Kidney (tissue), 14 donors: ENCODE measurements around the gene GAGE10. TPM values are rescaled to one million over a fixed set of nuclear protein-coding genes. Genes with fewer than 3 reads are reported as not detected.

Experiments used
- DNase-seq, 5 donors: peaks; one replicate each; pipeline ENCODE4 v3.0.0-alpha.2; 2013 to 2020
- FAIRE-seq: peaks from 2 replicates; lab custom pipeline; 2012; peaks lifted over from hg19 to GRCh38; lab: Jason Lieb, UNC
- H3K27ac ChIP-seq, 2 donors: one replicate each; pipeline ENCODE4 v1.7.0; 2013; ENCODE audit warnings: low read depth in 2 of 2, low read length in 2 of 2, inconsistent platforms in 1 of 2
- H3K27me3 ChIP-seq: one replicate; pipeline ENCODE4 v1.7.1; 2013; ENCODE audit warnings: low read length, inconsistent platforms; ENCODE audit not compliant: control insufficient read depth, insufficient read depth
- H3K36me3 ChIP-seq, 3 donors: one replicate each; pipeline versions ENCODE4 v1.7.0 to v1.7.1; 2013; ENCODE audit warnings: low read length in 3 of 3, control low read depth in 1 of 3, inconsistent platforms in 1 of 3; ENCODE audit not compliant: insufficient read depth in 3 of 3, control insufficient read depth in 2 of 3
- H3K4me1 ChIP-seq, 3 donors: one replicate each; pipeline versions ENCODE4 v1.7.0 to v1.7.1; 2013; ENCODE audit warnings: low read length in 3 of 3, inconsistent platforms in 1 of 3, low read depth in 1 of 3; ENCODE audit not compliant: control insufficient read depth in 2 of 3, insufficient read depth in 2 of 3
- H3K4me3 ChIP-seq, 3 donors: one replicate each; pipeline versions ENCODE4 v1.7.0 to v1.8.1; 2013; ENCODE audit warnings: low read length in 3 of 3, control low read depth in 1 of 3, inconsistent platforms in 1 of 3
- H3K9ac ChIP-seq, 3 donors: one replicate each; pipeline versions ENCODE4 v1.7.0 to v1.7.1; 2013; ENCODE audit warnings: low read length in 3 of 3, control low read depth in 1 of 3, inconsistent platforms in 1 of 3
- H3K9me3 ChIP-seq, 3 donors: one replicate each; pipeline versions ENCODE4 v1.7.0 to v1.7.1; 2013; ENCODE audit warnings: low read length in 3 of 3, control low read depth in 1 of 3, inconsistent platforms in 1 of 3; ENCODE audit not compliant: control insufficient read depth in 2 of 3, insufficient read depth in 1 of 3
- intact Hi-C: fragments of 100-400 bp; cut with DNase I; formaldehyde crosslinking; loops from one replicate; pipeline ENCODE4 v1.11.1; 2022
- polyA plus RNA-seq: library from polyadenylated mRNA; stranded (reverse); fragments of 350-450 nt; fragmentation: Illumina TruSeq; extraction: RNeasy Lipid Tissue Mini Kit (QIAGEN cat#74804); gene quantifications from one replicate; pipeline ENCODE4 v1.2.3, GENCODE V29; 2014; ENCODE audit warnings: low read depth, low replicate concordance; ENCODE audit not compliant: insufficient read depth
- total RNA-seq: library from RNA; stranded (reverse); fragmentation: NEBNext Ultra II Directional; extraction: Animal tissue kit (Norgen Biotek cat#: 25700); gene quantifications from one replicate; pipeline ENCODE4 v1.2.1, GENCODE V29; 2021
- TF ChIP-seq, protein P1 (sequence below): IDR thresholded peaks from 3 replicates; pipeline ENCODE4 v1.5.1; 2012; ENCODE audit warnings: mild to moderate bottlenecking, moderate library complexity, borderline replicate concordance; ENCODE audit not compliant: insufficient read depth; ENCODE audit errors: extremely low read depth
- donor health status: control.
- donor health status: control.
- donor health status: control.
- donor health status: control.
- donor health status: control.
- donor health status: DM: yes; HTN: yes; CAD: no.
- donor health status: Normal renal cell carcinoma (clear cell type).

GAGE10 gene
- total and polyA plus RNA-seq, 2 donors from 2014 or later: not detected

DNA sequence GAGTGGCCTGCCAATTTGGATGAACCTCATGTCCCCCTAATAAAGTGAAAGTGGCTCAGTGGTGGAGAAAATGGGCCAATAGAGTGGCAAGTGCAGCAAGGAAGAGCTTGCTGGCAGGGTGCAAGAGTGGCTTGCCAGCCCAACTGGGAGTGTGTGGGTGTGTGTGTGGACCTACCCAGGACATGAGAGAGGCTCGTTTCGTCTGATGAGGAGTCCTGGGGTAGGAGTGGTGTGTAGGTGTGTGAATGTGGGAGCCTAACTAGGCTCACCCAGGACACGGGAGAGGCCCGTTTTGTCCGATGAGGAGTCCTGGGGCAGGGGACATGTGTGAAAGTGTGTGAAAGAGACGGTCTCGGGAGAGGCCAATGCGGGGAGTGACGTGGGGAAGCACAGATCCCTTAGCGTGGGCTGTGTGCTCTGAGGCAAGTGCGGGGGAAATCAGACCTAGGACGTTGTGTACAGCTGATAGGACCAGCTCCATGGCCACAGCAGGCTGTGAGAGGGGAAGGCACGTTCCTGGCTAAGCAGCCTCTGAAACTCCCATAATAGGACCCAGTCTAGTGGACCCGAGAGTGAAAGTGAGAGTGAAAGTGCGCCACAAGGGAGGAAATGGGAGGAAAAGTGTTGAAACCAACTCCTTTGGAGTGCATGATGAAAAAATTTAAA, 5.3 kb downstream of the GAGE10 start:
- Histone ChIP-seq H3K4me1 (no peaks in the 10 kb centered on the region), H3K9ac (peak overlapping the region in 1 of 3 donors; percentile 28), H3K9me3 (no peaks in the 10 kb centered on the region), H3K4me3 (peak overlapping the region in 2 of 3 donors; percentile 48 to 49), H3K27me3 (no peaks in the 10 kb centered on the region), H3K27ac (no peak overlapping the region), H3K36me3 (no peaks in the 10 kb centered on the region)
- TF ChIP-seq, protein P1, sequence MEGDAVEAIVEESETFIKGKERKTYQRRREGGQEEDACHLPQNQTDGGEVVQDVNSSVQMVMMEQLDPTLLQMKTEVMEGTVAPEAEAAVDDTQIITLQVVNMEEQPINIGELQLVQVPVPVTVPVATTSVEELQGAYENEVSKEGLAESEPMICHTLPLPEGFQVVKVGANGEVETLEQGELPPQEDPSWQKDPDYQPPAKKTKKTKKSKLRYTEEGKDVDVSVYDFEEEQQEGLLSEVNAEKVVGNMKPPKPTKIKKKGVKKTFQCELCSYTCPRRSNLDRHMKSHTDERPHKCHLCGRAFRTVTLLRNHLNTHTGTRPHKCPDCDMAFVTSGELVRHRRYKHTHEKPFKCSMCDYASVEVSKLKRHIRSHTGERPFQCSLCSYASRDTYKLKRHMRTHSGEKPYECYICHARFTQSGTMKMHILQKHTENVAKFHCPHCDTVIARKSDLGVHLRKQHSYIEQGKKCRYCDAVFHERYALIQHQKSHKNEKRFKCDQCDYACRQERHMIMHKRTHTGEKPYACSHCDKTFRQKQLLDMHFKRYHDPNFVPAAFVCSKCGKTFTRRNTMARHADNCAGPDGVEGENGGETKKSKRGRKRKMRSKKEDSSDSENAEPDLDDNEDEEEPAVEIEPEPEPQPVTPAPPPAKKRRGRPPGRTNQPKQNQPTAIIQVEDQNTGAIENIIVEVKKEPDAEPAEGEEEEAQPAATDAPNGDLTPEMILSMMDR: no peak
- peak in 2 of 5 donors; percentile 16 to 29 for DNase-seq
- intact Hi-C loops: no loop called here
- no peak for FAIRE-seq

DNA sequence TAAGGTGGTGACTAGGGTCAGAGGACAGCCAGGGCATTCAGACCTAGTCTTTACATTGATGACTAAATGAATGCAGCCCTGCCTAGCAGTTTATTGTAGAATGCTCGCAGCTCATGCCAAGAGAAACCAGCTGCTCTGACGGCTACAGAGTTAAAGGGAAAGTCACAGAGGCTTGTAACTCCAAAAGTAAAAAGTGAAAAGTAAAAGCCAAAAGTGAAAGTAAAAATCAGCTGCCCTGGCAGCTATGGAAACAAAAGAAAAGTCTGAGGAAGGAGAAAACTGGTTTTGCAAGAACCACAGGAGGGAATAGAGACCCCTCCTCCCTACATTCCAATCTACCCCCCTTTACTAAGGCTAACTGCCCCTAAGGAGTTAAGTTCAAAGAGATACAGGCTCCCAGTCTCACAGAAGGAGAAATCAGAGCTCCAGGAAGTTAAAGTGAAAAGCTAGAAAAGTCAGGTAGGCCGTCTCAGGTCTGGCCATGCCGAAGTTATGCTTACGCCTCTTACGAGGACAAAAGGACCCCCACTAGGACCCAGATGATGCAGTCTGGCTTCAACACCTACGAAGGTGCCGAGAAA, 6.0 kb downstream of the GAGE10 start:
- DNase-seq: peak in 3 of 5 donors; percentile 28 to 72 (median 70)

DNA sequence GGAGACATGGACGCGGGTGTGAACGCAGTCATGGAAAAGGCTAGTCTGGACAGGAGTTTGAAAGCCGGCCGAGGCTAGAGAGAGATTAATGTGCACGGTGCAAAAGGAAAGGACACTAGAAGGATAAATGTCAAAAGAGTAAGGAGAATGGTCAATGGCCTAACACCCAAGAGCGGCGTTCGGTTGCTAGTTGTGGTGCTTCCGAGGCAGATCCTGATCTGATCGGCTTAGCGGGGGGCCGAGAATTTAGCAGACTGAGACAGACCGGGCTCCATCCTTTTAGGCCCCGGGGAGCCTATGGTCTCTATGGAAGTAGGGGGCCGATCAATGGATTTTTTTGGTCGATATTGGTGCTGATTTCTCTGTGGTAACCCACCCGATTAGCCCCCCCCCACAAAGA, 6.9 kb downstream of the GAGE10 start:
- DNase-seq: no peak
- TF ChIP-seq, protein P1: no peak
- no peak overlapping the region for H3K9ac ChIP-seq
- H3K4me1 ChIP-seq: no peaks in the 10 kb centered on the region
- no peak for FAIRE-seq
- no peaks in the 10 kb centered on the region for H3K27me3 ChIP-seq
- H3K36me3 ChIP-seq: no peaks in the 10 kb centered on the region
- intact Hi-C loops: no loop called here
- peak overlapping the region in 1 of 3 donors; percentile 49 for H3K4me3 ChIP-seq
- H3K27ac ChIP-seq: no peak overlapping the region
- H3K9me3 ChIP-seq: no peaks in the 10 kb centered on the region

More for the DNA sequence above, 6.0 kb downstream of the GAGE10 start:
- Histone ChIP-seq H3K4me1 (no peaks in the 10 kb centered on the region), H3K27ac (peak overlapping the region; percentile 23 to 53), H3K9ac (peak overlapping the region in 2 of 3 donors; percentile 28 to 41), H3K4me3 (peak overlapping the region; percentile 34 to 49 (median 48)), H3K36me3 (no peaks in the 10 kb centered on the region), H3K9me3 (no peaks in the 10 kb centered on the region), H3K27me3 (no peaks in the 10 kb centered on the region)
- TF ChIP-seq, protein P1: no peak
- intact Hi-C loops: no loop called here
- peak; percentile 42 for FAIRE-seq
